Aorta (tissue), 5 donors: ENCODE measurements around the gene CHEK2. TPM values are rescaled to one million over a fixed set of nuclear protein-coding genes. Genes with fewer than 3 reads are reported as not detected.
"Not testable (repeated sequence)": the region's sequence is repeated elsewhere in the genome, so short reads cannot be mapped to it uniquely, and the experiment has no call there.

Experiments used
- ATAC-seq: fragments of 200-7000 bp; cut with Tn5 transposase; one replicate; pipeline ENCODE4 v1.9.1; 2022; ENCODE audit warnings: moderate library complexity; ENCODE audit not compliant: low FRiP score
- DNase-seq, 2 donors: peaks; one replicate each; pipeline ENCODE4 v3.0.0-alpha.2; 2020
- H3K27ac ChIP-seq, 2 donors: one replicate each; pipeline ENCODE4 v1.5.1; 2013; ENCODE audit warnings: low read length in 2 of 2, mild to moderate bottlenecking in 2 of 2, moderate library complexity in 2 of 2, control low read depth in 1 of 2, inconsistent platforms in 1 of 2, low read depth in 1 of 2
- H3K27me3 ChIP-seq, 2 donors: one replicate each; pipeline ENCODE4 v1.6.1; 2013; ENCODE audit warnings: control low read depth in 1 of 2, low read length in 1 of 2, mild to moderate bottlenecking in 1 of 2, moderate library complexity in 1 of 2; ENCODE audit not compliant: insufficient read depth in 2 of 2, control insufficient read depth in 1 of 2
- H3K36me3 ChIP-seq, 2 donors: one replicate each; pipeline ENCODE4 v1.6.1; 2013; ENCODE audit warnings: control low read depth in 1 of 2, low read length in 1 of 2, mild to moderate bottlenecking in 1 of 2; ENCODE audit not compliant: insufficient read depth in 2 of 2, control insufficient read depth in 1 of 2
- H3K4me1 ChIP-seq, 2 donors: one replicate each; pipeline ENCODE4 v1.6.1; 2013; ENCODE audit warnings: low read length in 2 of 2, control low read depth in 1 of 2, mild to moderate bottlenecking in 1 of 2, moderate library complexity in 1 of 2; ENCODE audit not compliant: insufficient read depth in 2 of 2, control insufficient read depth in 1 of 2
- H3K4me3 ChIP-seq, 2 donors: one replicate each; pipeline ENCODE4 v1.5.1; 2013; ENCODE audit warnings: low read length in 2 of 2, control low read depth in 1 of 2, mild to moderate bottlenecking in 1 of 2
- H3K9me3 ChIP-seq: one replicate; pipeline ENCODE4 v1.6.1; 2013; ENCODE audit warnings: mild to moderate bottlenecking, low read length; ENCODE audit not compliant: control insufficient read depth
- WGBS, 2 donors: extraction: QIAGEN DNeasy Blood & Tissue Kit; methylation state at CpG; one replicate each; pipeline ENCODE4 v1.1.7; 2013; 5-methylcytosine and 5-hydroxymethylcytosine counted together
- intact Hi-C, 2 donors: fragments of 100-400 bp; cut with DNase I; formaldehyde crosslinking; loops; one replicate each; pipeline versions ENCODE4 v1.14.2 to v1.15.0; 2022
- polyA plus RNA-seq, 2 donors: library from polyadenylated mRNA; stranded (reverse); fragments of 200-250 nt; gene quantifications; one replicate each; pipeline ENCODE4 v1.2.3, GENCODE V29; 2013
- total RNA-seq, 2 donors: library from RNA; stranded (reverse); fragmentation: NEBNext Ultra II Directional; extraction: Animal tissue kit (Norgen Biotek cat#: 25700); gene quantifications; one replicate each; pipeline ENCODE4 v1.2.1, GENCODE V29; 2021
- donor health status: healthy with polysubstance abuse.
- donor health status: Bipolar disorder and iron deficiency.
- donor health status: DM: no; HTN: no; CAD: no.
- donor health status: DM: no; HTN: no; CAD: no.
- donor health status: DM: yes; HTN: yes; CAD: no.

CHEK2 gene
- total and polyA plus RNA-seq, 4 donors: 5.3 to 15.3 (median 6.3) TPM

DNA sequence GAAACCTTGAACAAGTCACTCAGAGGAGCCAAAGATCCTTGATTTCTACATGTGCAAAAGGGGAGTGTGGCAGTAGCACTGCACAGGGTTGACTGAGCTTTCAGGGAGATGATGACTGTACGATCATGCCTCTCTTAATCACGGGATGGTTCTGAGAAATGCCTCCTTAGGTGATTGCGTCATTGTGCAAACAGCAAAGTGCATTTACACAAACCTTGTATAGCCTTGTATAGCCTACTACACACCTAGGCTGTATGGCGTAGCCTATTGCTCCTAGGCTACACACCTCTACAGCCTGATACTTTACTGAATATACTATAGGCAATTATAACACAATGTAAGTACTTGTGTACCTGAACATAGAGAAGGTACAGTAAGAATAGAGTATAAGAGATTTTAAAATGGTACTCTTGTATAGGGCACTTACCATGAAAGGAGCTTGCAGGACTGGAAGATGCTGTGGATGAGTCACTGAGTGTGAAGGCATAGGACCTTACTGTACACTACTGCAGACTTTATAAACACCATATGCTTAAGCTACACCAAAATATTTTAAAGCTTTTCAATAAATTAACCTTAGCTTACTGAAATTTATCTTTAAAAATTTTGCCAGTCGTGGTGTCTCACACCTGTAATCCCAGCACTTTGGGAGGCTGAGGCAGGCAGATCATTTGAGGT, 60.7 kb downstream of the CHEK2 start:
- intact Hi-C loops, ATAC-seq, H3K9me3 ChIP-seq, DNase-seq, H3K4me1 ChIP-seq, H3K36me3 ChIP-seq, H3K27ac ChIP-seq, H3K27me3 ChIP-seq, H3K4me3 ChIP-seq: not testable (repeated sequence)
- 86 to 87% methylated on average over 5 of the region's 5 CpGs for WGBS, 2 donors

GRCh38 chr22:28679611-28680287, 61.9 kb downstream of the CHEK2 start, which contains the start of gene TTC28:
Gene TTC28, minus strand, starts transcription at chr22:28679840. Its CDS starts 117 bp downstream, at chr22:28679723.
- intact Hi-C loops, H3K36me3 ChIP-seq, H3K4me1 ChIP-seq, ATAC-seq, H3K27me3 ChIP-seq, H3K9me3 ChIP-seq: not testable (repeated sequence)
- Histone ChIP-seq H3K27ac (peak within 1 kb of the TSS in 1 of 2 donors; percentile 5), H3K4me3 (peak within 1 kb of the TSS; percentile 62 to 87)
- DNase-seq: peak; percentile 88 to 94
- 2 to 7% methylated on average over 63 to 101 of the region's 101 CpGs for WGBS, 2 donors

GRCh38 chr22:28678778-28679610, 62.6 kb downstream of the CHEK2 start:
- H3K36me3 ChIP-seq, intact Hi-C loops, H3K27ac ChIP-seq, H3K27me3 ChIP-seq, H3K9me3 ChIP-seq, H3K4me1 ChIP-seq, ATAC-seq: not testable (repeated sequence)
- WGBS, 2 donors: 10% methylated on average over 52 to 58 of the region's 58 CpGs
- peak overlapping the region; percentile 62 to 87 for H3K4me3 ChIP-seq
- peak in 1 of 2 donors; percentile 55 for DNase-seq

GRCh38 chr22:28678170-28678569, 63.5 kb downstream of the CHEK2 start:
- WGBS, 2 donors: 91% methylated on average over 7 of the region's 7 CpGs
- H3K4me1 ChIP-seq, DNase-seq, intact Hi-C loops, H3K36me3 ChIP-seq, H3K9me3 ChIP-seq, ATAC-seq, H3K4me3 ChIP-seq, H3K27ac ChIP-seq, H3K27me3 ChIP-seq: not testable (repeated sequence)

- DNase-seq (no peak), ATAC-seq (no peak)
- H3K27me3 ChIP-seq: no peaks in the 10 kb centered on the region
- H3K4me3 ChIP-seq: no peak overlapping the region
- H3K4me1 ChIP-seq: no peaks in the 10 kb centered on the region
- no peak overlapping the region for H3K27ac ChIP-seq
- intact Hi-C loops: no loop called here
- H3K9me3 ChIP-seq: no peaks in the 10 kb centered on the region
- 83 to 85% methylated on average over 3 of the region's 3 CpGs for WGBS, 2 donors
- H3K36me3 ChIP-seq: no peaks in the 10 kb centered on the region
Observed at GRCh38 chr22:28674121-28674563, 67.5 kb downstream of the CHEK2 start.

DNA sequence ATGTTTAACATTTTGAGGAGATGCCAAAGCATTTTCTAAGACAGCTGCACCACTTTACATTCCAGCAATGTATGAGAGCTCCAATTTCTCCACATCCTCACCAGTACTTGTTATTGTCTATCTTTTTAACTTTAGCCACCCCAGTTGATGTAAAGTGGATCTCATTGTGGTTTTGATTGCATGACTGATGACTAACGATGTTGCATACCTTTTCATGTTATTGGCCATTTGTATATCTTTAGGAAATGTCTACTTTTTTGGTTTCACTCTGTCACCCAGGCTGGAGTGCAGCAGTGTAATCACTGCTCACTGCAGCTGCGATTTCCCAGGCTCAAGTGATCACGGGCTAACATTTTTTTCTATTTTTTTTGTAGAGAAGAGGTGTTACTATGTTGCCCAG, 70.9 kb downstream of the CHEK2 start:
- Histone ChIP-seq H3K4me3 (no peak overlapping the region), H3K4me1 (no peaks in the 10 kb centered on the region), H3K27me3 (no peaks in the 10 kb centered on the region), H3K36me3 (no peaks in the 10 kb centered on the region), H3K9me3 (no peaks in the 10 kb centered on the region), H3K27ac (no peak overlapping the region)
- no peak for ATAC-seq
- DNase-seq: no peak
- WGBS, 2 donors: 95% methylated on average over 3 of the region's 3 CpGs
- intact Hi-C loops: no loop called here

DNA sequence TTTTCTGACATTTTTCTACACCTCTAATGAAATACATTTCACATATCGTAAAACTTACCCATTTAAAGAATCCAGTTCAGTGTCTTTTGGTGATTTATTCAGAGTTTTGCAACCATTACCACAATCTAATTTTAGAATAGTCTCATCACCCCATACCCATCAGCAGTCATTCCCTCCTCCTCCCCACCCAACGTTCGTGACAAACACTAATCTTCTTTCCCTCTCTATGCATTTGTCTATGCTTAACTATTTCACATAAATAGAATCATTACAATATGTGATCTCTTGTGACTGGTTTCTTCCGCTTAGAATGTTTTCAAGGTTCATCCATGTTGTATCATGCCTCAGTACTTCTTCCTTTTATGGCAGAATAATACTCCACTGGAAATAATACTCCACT, 71.5 kb downstream of the CHEK2 start:
- intact Hi-C loops: no loop called here
- Histone ChIP-seq H3K27ac (no peak overlapping the region), H3K4me1 (no peaks in the 10 kb centered on the region), H3K4me3 (no peak overlapping the region), H3K27me3 (no peaks in the 10 kb centered on the region), H3K9me3 (no peaks in the 10 kb centered on the region), H3K36me3 (no peaks in the 10 kb centered on the region)
- WGBS, 2 donors: 92 to 93% methylated on average over 4 of the region's 4 CpGs
- DNase-seq (no peak), ATAC-seq (no peak)

- H3K36me3 ChIP-seq: no peaks in the 10 kb centered on the region
- WGBS, 2 donors: 54% methylated on average over 2 of the region's 2 CpGs
- no peaks in the 10 kb centered on the region for H3K27me3 ChIP-seq
- no peak overlapping the region for H3K27ac ChIP-seq
- no peaks in the 10 kb centered on the region for H3K9me3 ChIP-seq
- no peaks in the 10 kb centered on the region for H3K4me1 ChIP-seq
- ATAC-seq (no peak), DNase-seq (no peak)
- no peak overlapping the region for H3K4me3 ChIP-seq
- intact Hi-C loops: no loop called here
Observed at GRCh38 chr22:28669387-28669786, 72.2 kb downstream of the CHEK2 start.
